HG03095 (cell line): Measurements from ENCODE around the gene SPARC.
A peak's percentile ranks its signal among the peaks of the same experiment; 100 is the strongest.

Experiments
- ATAC-seq: cut with Tn5 transposase; IDR thresholded peaks from one replicate; pipeline ENCODE4 v1.9.1; 2021; ENCODE audit warnings: moderate library complexity; ENCODE audit not compliant: unreplicated experiment

SPARC gene

DNA sequence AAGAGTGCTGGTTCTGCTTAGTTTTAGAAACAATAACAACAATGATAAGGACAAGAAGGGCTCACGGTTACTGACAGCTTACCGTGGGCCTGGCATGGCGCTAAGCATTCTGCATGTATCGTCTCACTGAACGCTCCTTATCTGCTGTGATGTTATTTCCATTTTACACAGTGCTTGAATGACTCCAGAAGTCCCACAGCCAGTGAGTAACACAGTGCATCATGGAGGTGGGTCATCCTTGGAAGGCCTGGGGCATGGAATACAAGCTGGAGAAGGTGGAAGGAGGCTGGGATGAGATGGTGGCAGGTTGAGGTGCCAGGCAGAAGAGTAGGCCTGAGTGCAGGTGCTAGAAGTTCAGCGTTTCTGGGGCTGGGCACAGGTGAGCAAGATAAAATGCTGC is 59.1 kb downstream of the SPARC start:
- no peak for ATAC-seq

DNA sequence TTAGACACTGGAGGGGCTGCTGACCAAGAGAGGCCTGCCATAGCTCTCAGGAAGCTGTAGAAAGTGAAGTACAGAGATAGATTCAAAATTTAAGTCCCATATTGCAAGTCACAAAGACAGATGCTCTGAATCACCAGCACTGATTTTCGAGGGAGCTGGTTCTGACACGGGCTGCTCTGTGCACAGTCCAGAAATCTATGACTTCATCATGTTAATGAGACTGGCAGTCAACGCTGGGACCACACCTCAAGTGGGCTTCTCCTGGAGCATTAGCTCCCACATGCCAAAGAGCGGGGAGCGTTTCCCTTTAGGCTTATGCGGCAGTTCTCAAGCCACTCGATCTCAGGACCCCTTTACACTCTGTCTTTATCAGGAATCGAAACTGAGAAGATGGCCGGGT is 61.4 kb downstream of the SPARC start:
- no peak for ATAC-seq

DNA sequence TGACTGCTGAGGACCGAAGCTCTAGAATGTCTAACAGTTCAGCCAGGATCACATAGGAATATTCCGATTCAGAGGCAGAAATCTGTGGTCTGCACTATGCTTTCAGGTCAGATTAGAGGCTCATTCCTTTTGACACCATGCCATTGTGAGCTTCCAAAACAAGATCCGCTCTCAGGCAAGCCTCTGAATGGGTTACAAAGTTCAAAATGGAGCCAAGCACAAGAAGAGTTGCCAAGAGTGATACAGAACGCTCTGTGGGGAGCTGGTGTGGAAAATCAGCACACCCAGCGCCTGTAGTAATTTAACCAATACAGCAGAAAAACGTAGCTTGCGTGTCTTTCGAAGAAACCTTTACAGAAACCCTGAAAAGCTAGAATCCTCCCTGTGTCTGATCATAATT is 62.2 kb downstream of the SPARC start:
- no peak for ATAC-seq

DNA sequence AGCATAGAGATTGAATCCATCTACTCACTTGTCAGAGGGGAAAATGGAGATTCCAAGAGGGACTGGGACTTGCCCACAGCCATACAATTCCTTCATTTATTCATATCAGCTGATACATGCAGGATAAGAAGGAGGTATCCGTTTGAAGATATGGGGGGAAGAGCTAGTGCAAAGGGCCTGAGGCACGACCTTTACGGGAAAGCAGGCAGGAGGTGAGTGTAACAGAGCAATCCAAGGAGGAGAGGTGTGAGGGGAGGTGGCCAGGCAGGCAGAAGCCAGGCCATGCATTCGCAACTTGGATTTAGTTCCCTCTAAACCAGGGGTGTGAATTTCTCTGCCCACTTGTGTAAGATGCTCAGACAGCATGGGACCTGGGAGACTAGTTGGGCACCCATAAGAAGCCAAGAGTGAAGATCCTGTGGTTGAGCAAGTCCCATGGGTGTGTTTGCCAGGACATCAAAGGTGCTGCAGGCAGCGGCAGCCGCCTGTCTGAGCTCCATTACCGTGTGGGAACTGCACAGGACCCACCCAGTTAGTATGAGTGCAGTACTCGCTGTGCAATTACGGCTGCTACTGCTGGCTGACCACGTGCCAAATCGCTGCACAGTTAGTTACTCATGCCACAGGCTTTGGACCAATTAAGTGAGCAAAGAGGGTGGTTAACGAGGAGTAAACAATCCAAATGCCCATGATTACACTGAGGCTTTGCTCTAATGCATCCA is 64.2 kb downstream of the SPARC start:
- no peak for ATAC-seq

DNA sequence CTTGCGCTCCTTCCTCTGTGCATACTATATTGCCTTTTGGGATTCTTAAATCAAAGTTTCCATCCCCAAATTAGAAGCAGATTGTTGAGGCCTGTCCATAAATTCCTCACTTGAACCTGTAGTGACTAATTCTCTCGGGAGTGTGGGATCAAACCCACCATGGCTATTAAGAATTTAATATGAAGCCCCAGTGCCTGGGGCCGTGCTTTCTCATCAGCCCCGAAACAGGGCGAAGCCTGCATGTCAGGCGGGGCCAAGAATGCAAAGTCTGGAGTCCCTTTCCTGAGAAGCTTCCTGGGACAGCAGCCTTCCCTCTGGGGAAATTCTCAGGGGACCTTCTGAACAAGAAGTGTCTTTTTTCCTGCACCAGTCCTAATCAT is 66.3 kb downstream of the SPARC start:
- ATAC-seq = no peak

DNA sequence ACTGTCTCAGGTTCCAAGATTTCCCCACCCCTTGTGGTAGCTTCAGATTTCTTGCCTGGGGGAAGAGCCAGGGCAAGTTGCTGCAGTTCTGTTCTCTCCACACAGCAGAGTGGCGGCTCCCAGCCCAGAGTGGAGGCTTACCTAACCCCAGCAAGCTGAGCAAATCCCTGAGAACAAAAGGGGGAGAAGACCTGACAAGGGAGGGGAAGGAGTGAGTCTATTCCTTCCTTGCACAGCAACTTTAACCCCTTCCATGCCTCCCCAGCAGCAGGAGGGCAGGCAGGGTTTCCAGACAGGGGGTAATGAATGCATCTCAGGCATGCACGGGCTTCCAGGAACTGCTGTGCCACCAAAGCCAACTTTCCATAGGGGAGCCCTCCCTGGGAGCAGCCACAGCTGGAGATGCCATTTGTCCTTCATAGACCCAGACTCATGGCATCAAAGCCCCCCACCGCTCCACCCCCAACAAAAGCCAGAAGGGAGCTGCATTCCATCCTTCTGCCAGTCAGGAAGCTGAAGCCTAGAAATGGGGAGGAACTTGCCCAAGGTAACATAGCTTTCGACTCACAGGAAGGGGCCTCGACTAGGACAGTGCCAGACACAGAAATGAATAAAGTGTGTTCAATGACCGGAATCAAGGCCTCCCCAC is 66.8 kb downstream of the SPARC start:
- no peak for ATAC-seq

DNA sequence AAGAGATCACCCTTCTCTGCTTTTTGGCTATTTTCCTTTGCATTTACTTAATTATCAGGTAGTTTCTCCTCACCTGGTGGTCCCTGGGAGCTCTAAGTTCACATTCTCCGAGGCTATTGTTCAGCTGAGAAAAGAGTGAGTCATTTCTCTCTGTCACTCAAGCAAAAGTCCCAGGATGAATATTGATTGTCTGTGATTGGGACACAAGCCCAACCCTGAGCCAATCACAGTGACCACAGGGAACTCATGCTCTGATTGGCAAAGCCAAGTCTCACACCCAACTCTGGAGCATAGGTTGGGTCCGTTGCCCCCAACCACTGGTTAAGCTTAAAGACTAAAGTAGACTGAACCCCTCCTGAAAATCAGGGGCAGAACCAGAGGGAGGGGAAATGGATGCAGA is 67.8 kb downstream of the SPARC start:
- ATAC-seq = no peak

DNA sequence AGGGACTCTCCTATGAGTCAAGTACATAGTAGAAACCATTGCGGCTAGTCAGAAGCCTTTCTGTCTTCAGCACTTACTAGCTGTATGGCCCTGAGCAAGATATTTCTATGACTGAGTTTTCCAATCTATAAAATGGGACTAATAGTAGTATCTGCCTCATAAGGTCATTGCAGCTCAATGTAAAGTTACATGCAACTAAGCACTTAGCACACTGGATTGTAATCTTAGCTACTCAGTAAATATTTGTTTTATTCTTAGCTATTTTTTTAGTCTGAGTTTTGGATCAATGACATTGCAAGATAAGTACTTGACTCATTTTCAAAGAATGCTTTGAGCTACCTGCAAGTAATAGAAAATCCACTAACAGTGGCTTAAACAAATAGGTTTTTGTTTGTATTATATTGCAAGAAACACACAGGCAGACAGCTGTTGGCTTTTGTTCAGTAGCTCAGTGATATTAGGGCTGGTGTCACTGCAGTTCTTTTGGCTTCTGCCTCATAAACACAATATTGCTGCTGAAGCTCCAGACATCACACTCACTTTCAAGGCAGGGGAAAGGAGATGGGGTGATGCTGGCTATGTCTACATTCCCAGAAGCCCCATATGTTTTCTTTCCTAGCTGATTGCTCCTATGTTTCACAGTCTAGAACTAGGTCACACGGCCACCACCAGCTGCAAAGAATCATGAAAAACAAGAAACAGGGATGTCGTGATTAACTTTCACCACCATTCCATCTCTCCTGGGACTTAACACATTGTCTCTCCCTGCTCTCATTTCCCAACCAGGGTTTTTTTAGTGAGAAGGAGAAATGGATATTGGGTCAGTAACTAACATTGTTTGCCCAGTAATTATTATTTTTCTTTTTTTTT is 68.6 kb downstream of the SPARC start:
- no peak for ATAC-seq

DNA sequence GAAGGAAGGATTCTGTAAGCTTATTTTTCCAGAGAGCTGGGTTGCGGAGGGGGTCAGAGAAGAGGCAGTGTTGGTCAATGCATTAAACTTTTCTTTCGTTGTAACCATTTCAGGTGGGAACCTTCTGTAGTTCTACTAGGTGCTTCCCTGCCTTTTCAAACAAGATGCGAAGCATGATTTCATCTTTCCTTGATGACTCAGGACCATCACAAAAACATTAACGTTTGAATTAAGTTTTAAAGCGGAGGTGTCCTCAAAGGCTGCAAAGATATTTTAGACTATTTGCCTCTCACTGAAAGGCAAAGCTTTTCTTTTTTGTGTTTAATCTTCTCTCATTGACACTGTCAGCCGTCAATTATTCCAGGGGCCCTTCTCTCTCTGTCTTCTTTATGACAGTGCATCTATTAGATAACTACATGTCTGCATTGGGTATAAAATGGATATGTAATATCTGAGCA is 69.3 kb downstream of the SPARC start:
- ATAC-seq = no peak

DNA sequence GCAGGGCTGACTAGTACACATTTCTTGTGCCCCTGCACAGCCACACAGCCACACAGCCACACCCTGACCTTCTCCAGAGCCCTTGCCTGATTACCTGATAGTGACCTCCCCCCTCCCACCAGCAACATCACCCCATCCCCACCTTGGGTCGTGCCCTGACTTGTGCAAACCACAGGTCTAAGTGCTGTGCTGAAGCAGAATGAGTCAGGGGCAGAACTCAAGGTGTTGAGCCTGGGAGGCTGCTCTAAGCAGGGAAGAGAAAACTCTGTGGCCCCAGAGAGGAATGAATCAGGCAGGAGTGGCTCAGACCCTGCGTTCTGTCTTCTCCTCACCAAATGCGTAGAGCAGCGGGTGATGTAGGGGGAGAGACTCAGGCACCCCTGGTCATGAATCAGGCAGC is 71.3 kb downstream of the SPARC start:
- no peak for ATAC-seq

DNA sequence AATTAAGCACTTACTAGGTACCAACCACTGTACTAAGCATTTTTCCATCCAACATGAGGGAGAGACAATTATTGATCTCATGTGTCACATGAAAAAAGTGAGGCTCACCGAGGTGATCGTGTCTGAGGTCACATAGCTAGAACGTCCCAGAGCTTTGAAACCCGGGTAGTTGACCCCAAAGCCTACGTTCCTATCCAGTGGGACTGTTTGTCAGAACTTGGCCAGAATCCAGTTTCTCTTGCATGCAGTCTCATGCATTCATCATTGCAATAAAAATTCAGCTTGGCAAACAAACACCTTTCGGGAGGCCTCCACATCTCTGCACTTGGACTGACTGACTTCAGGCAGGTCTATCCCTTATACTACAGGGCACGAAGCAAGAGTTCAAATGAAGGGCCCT is 72.2 kb downstream of the SPARC start:
- no peak for ATAC-seq

DNA sequence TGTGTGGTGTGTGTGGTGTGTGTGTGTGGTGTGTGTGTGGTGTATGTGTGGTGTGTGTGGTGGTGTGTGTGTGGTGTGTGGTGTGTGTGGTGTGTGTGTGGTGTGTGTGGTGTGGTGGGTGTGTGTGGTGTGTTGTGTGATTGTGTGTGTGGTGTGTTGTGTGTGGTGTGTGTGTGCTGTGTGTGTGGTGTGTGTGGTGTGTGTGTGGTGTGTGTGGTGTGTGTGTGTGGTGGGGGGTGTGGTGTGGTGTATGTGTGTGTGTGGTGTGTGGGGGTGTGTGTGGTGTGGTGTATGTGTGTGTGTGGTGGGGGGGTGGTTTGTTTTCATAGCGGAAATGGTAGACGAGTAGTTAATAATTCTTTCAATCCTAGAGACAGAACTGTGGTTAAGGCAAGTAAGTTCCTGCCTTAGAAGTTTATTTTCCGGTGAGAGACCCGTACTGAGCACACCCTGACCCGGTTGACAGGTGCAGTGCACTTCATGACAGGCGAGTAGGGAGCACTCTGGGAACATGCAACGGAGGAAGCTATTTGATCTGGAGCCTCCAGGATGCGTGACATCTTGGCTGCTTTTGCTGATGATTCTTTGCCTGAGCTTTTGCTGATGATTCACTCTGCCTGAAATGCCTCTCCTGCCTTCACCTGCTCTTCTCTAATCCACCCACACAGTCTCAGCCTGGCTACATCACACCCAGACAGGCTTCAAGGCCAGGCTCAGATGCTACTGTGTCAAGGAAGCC is 73.9 kb downstream of the SPARC start:
- peak; percentile 84 for ATAC-seq

DNA sequence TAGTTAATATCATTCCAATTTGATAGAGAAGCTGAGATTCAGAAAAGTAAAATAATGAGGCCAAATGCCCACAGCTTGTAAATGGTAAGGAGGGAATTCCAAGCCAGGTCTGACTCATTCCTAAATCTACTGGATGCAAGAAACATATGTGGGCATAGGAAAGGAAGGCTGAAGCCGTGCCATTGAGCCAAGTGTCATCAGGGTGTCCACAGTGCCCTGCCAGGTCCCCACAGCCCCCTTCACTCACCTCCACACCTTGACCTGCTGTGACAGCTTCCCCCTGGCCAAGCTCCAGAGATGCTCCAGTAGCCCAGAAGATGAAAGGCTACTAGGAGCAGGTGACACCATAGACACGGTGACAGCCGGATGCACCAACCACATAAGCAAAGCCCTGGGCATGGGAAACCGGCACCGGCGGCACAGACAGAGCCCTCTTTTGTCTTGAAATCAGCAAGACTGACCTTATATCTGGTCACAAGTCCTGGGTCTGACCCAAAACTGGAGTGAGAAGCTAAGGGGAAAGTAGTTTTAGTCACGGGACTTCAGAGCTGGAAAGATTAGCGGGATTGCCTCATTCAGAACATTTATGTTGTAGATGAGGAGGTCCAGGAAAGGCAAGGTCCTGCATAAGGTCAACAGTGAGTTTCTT is 75.5 kb downstream of the SPARC start:
- no peak for ATAC-seq
